Psoas muscle (tissue), 8 donors: Measurements from ENCODE around the gene VCL. TPM values are rescaled to one million over a fixed set of nuclear protein-coding genes. Genes with fewer than 3 reads are reported as not detected.

Source experiments
- ATAC-seq, 4 donors: fragments of 200-7000 bp; cut with Tn5 transposase; one replicate each; pipeline ENCODE4 v1.9.1; 2020; ENCODE audit warnings: moderate library complexity in 3 of 4, mild to moderate bottlenecking in 2 of 4
- DNase-seq, 2 donors: peaks; one replicate each; pipeline ENCODE4 v3.0.0-alpha.2; 2020
- H3K27ac ChIP-seq: fragments of 200-600 bp; one replicate; pipeline ENCODE4 v1.8.0; 2022
- H3K27me3 ChIP-seq, 3 donors: fragments of 200-600 bp in 1 of 3; one replicate each; pipeline versions ENCODE4 v1.6.1 to v1.8.0; 2013 to 2022; ENCODE audit warnings: low read length in 2 of 3, mild to moderate bottlenecking in 2 of 3, moderate library complexity in 1 of 3; ENCODE audit not compliant: insufficient read depth in 3 of 3
- H3K36me3 ChIP-seq, 2 donors: fragments of 200-600 bp in 1 of 2; one replicate each; pipeline versions ENCODE4 v1.6.1 to v1.8.0; 2013 to 2022; ENCODE audit warnings: low read depth in 1 of 2, mild to moderate bottlenecking in 1 of 2, moderate library complexity in 1 of 2; ENCODE audit not compliant: insufficient read depth in 1 of 2
- H3K4me1 ChIP-seq: fragments of 200-600 bp; one replicate; pipeline ENCODE4 v1.8.0; 2022
- H3K4me3 ChIP-seq: fragments of 200-600 bp; one replicate; pipeline ENCODE4 v1.8.0; 2022; ENCODE audit warnings: mild to moderate bottlenecking
- H3K9me3 ChIP-seq: fragments of 200-600 bp; one replicate; pipeline ENCODE4 v1.8.0; 2022
- CTCF ChIP-seq: fragments of 200-600 bp; IDR thresholded peaks from one replicate; pipeline ENCODE4 v1.8.0; 2022; ENCODE audit warnings: antibody characterized with exemption
- WGBS, 3 donors: extraction: QIAGEN DNeasy Blood & Tissue Kit; methylation state at CpG; one replicate each; pipeline versions ENCODE4 v1.1.6 to v1.1.7; 2013; 5-methylcytosine and 5-hydroxymethylcytosine counted together
- intact Hi-C, 2 donors: fragments of 100-400 bp; cut with DNase I; formaldehyde crosslinking; loops; one replicate each; pipeline versions ENCODE4 v1.11.0 to v1.14.2; 2022
- polyA plus RNA-seq, 3 donors: library from polyadenylated mRNA; stranded (reverse); fragments of 200-250 nt; gene quantifications; one replicate each; pipeline ENCODE4 v1.2.3, GENCODE V29; 2013
- total RNA-seq, 4 donors: library from RNA; stranded (reverse); fragmentation: NEBNext Ultra II Directional in 2 of 4; extraction: Animal tissue kit (Norgen Biotek cat#: 25700) in 2 of 4; gene quantifications; one replicate each; pipeline versions ENCODE4 v1.2.1 to v1.2.4, GENCODE V29; 2021 to 2023
- donor health status: healthy with polysubstance abuse.
- donor health status: DM: no; HTN: no; CAD: no; lungs with moderate emphysema.
- donor health status: Bipolar disorder and iron deficiency.
- donor health status: healthy.
- donor health status: DM: yes; HTN: yes; CAD: no.
- donor health status: DM: no; HTN: no; CAD: no.
- donor health status: DM: no; HTN: no; CAD: no.
- donor health status: DM: yes; HTN: yes; CAD: no.

VCL gene
- total and polyA plus RNA-seq, 7 donors, result 54.5 to 426 (median 93.2) TPM

GRCh38 chr10:74109452-74109851, 111.5 kb downstream of the VCL start:
- intact Hi-C loops, result no loop called here
- peaks cover 42 to 100% of the 10 kb centered on the region in 2 donors for H3K36me3 ChIP-seq
- H3K4me3 ChIP-seq, result no peak overlapping the region
- no peak for TF ChIP-seq CTCF
- H3K4me1 ChIP-seq, result no peaks in the 10 kb centered on the region
- no peak for DNase-seq
- no peak overlapping the region for H3K27ac ChIP-seq
- no peak for ATAC-seq
- H3K9me3 ChIP-seq, result no peaks in the 10 kb centered on the region
- no peaks in the 10 kb centered on the region for H3K27me3 ChIP-seq

- peaks cover 43 to 100% of the 10 kb centered on the region in 2 donors for H3K36me3 ChIP-seq
- H3K9me3 ChIP-seq, result no peaks in the 10 kb centered on the region
- 66 to 83% (median 76%) methylated on average over 1 of the region's 1 CpG for WGBS, 3 donors
- intact Hi-C loops, result no loop called here
- DNase-seq (no peak), ATAC-seq (no peak)
- H3K27me3 ChIP-seq, result no peaks in the 10 kb centered on the region
- no peaks in the 10 kb centered on the region for H3K4me1 ChIP-seq
- TF ChIP-seq CTCF, result no peak
- H3K27ac ChIP-seq, result no peak overlapping the region
- H3K4me3 ChIP-seq, result no peak overlapping the region
Observed at GRCh38 chr10:74110120-74110519, 112.2 kb downstream of the VCL start.

- no peaks in the 10 kb centered on the region for H3K4me1 ChIP-seq
- DNase-seq (no peak), ATAC-seq (no peak)
- intact Hi-C loops, result no loop called here
- H3K27me3 ChIP-seq, result no peaks in the 10 kb centered on the region
- H3K9me3 ChIP-seq, result no peaks in the 10 kb centered on the region
- 96 to 97% (median 97%) methylated on average over 14 of the region's 14 CpGs for WGBS, 3 donors
- no peak overlapping the region for H3K4me3 ChIP-seq
- H3K36me3 ChIP-seq, result peaks cover 43 to 100% of the 10 kb centered on the region in 2 donors
- H3K27ac ChIP-seq, result no peak overlapping the region
- TF ChIP-seq CTCF, result no peak
Observed at GRCh38 chr10:74111799-74112198, 113.9 kb downstream of the VCL start.

GRCh38 chr10:74113546-74113945, 115.6 kb downstream of the VCL start:
- no peaks in the 10 kb centered on the region for H3K27me3 ChIP-seq
- WGBS, 3 donors, result 60 to 89% (median 83%) methylated on average over 1 of the region's 1 CpG
- no peak overlapping the region for H3K27ac ChIP-seq
- H3K4me3 ChIP-seq, result no peak overlapping the region
- no peak for ATAC-seq
- TF ChIP-seq CTCF, result no peak
- peaks cover 49 to 100% of the 10 kb centered on the region in 2 donors for H3K36me3 ChIP-seq
- intact Hi-C loops, result no loop called here
- no peak for DNase-seq
- H3K4me1 ChIP-seq, result no peaks in the 10 kb centered on the region
- no peaks in the 10 kb centered on the region for H3K9me3 ChIP-seq

GRCh38 chr10:74114041-74114448, 116.1 kb downstream of the VCL start:
- Histone ChIP-seq H3K9me3 (no peaks in the 10 kb centered on the region), H3K27me3 (no peaks in the 10 kb centered on the region), H3K27ac (no peak overlapping the region), H3K4me1 (no peaks in the 10 kb centered on the region), H3K36me3 (peaks cover 44 to 100% of the 10 kb centered on the region in 2 donors), H3K4me3 (no peak overlapping the region)
- DNase-seq (no peak), ATAC-seq (peak in 2 of 4 donors; percentile 3 to 15)
- 83 to 84% (median 84%) methylated on average over 12 of the region's 12 CpGs for WGBS, 3 donors
- no peak for TF ChIP-seq CTCF
- intact Hi-C loops, result no loop called here
